Brain microvascular endothelial cell (primary cell): ENCODE results near the gene HOXB9.

Experiments
- DNase-seq: peaks from one replicate; pipeline ENCODE4 v3.0.0-alpha.2; 2020
- H3K27ac ChIP-seq: fragments of 250-450 bp; sonication (Bioruptor Pico); 2 replicates; pipeline ENCODE4 v1.5.1; 2020; ENCODE audit warnings: mild to moderate bottlenecking, moderate library complexity
- H3K27me3 ChIP-seq: fragments of 250-450 bp; sonication (Bioruptor Pico); replicated peaks from 2 replicates; pipeline ENCODE4 v1.5.1; 2020; ENCODE audit warnings: mild to moderate bottlenecking
- H3K36me3 ChIP-seq: fragments of 250-450 bp; sonication (Bioruptor Pico); replicated peaks from 2 replicates; pipeline ENCODE4 v1.5.1; 2020; ENCODE audit warnings: mild to moderate bottlenecking
- H3K4me3 ChIP-seq: 2 replicates; pipeline ENCODE4 v1.5.1; 2011; ENCODE audit warnings: low read depth, mild to moderate bottlenecking, control low read depth, low read length, moderate library complexity
- CTCF ChIP-seq: IDR thresholded peaks from 2 replicates; pipeline ENCODE4 v1.5.1; 2011; ENCODE audit warnings: low read depth, mild to moderate bottlenecking, moderate library complexity, low read length, control low read depth, inconsistent platforms; ENCODE audit errors: missing control alignments
- in situ Hi-C: cut with HindIII; loops from 2 replicates; pipeline ENCODE4 v1.10.0; 2017; ENCODE audit warnings: low sequenced_read_pairs, low pct_ligation_motif_present

Gene HOXB9

GRCh38 chr17:48622857-48623256 is 3.3 kb downstream of the HOXB9 start:
- in situ Hi-C loops, result no loop called here
- Histone ChIP-seq H3K36me3 (no peaks in the 10 kb centered on the region), H3K27me3 (peaks cover 96% of the 10 kb centered on the region), H3K27ac (no peak overlapping the region), H3K4me3 (no peak overlapping the region)
- no peak for TF ChIP-seq CTCF
- DNase-seq, result no peak

- Histone ChIP-seq H3K27me3 (peaks cover 95% of the 10 kb centered on the region), H3K27ac (no peak overlapping the region), H3K4me3 (no peak overlapping the region), H3K36me3 (no peaks in the 10 kb centered on the region)
- no peak for TF ChIP-seq CTCF
- in situ Hi-C loops, result no loop called here
- no peak for DNase-seq
Observed at GRCh38 chr17:48621410-48622392, 4.5 kb downstream of the HOXB9 start.

GRCh38 chr17:48620461-48621139 is 5.6 kb downstream of the HOXB9 start:
- TF ChIP-seq CTCF, result no peak
- in situ Hi-C loops, result no loop called here
- H3K27me3 ChIP-seq, result peaks cover 97% of the 10 kb centered on the region
- no peaks in the 10 kb centered on the region for H3K36me3 ChIP-seq
- no peak overlapping the region for H3K4me3 ChIP-seq
- no peak overlapping the region for H3K27ac ChIP-seq
- DNase-seq, result no peak

- TF ChIP-seq CTCF, result no peak
- Histone ChIP-seq H3K27me3 (peaks cover 95% of the 10 kb centered on the region), H3K36me3 (no peaks in the 10 kb centered on the region), H3K4me3 (no peak overlapping the region), H3K27ac (no peak overlapping the region)
- DNase-seq, result no peak
- in situ Hi-C loops, result no loop called here
Observed at GRCh38 chr17:48619826-48620449, 6.2 kb downstream of the HOXB9 start.

GRCh38 chr17:48618256-48618896 is 7.8 kb downstream of the HOXB9 start:
- DNase-seq, result peak; percentile 60
- in situ Hi-C loops, result no loop called here
- peaks cover 89% of the 10 kb centered on the region for H3K27me3 ChIP-seq
- H3K27ac ChIP-seq, result no peak overlapping the region
- TF ChIP-seq CTCF, result peak; percentile 94
- H3K36me3 ChIP-seq, result no peaks in the 10 kb centered on the region
- no peak overlapping the region for H3K4me3 ChIP-seq
